Ishikawa (cell line): ENCODE data around the gene TCF4.

Source experiments
- CEBPB ChIP-seq: IDR thresholded peaks from 2 replicates; pipeline ENCODE4 v1.6.1; 2012
- CREB1 ChIP-seq: IDR thresholded peaks from 2 replicates; pipeline ENCODE4 v1.6.1; 2012; ENCODE audit warnings: low read depth
- EGR1 ChIP-seq: IDR thresholded peaks from 2 replicates; pipeline ENCODE4 v1.6.1; 2012
- EP300 ChIP-seq: IDR thresholded peaks from 2 replicates; pipeline ENCODE4 v1.6.1; 2012; ENCODE audit warnings: borderline replicate concordance
- FOXM1 ChIP-seq: IDR thresholded peaks from 2 replicates; pipeline ENCODE4 v1.6.1; 2012; ENCODE audit warnings: low read depth, borderline replicate concordance
- MAX ChIP-seq: IDR thresholded peaks from 2 replicates; pipeline ENCODE4 v1.6.1; 2012
- NFIC ChIP-seq: IDR thresholded peaks from 2 replicates; pipeline ENCODE4 v1.6.1; 2012
- RAD21 ChIP-seq: IDR thresholded peaks from 2 replicates; pipeline ENCODE4 v1.6.1; 2012; ENCODE audit warnings: low read depth
- REST ChIP-seq: IDR thresholded peaks from 2 replicates; pipeline ENCODE4 v1.6.1; 2012; ENCODE audit warnings: low read depth, mild to moderate bottlenecking
- TAF1 ChIP-seq: IDR thresholded peaks from 2 replicates; pipeline ENCODE4 v1.6.1; 2012; ENCODE audit warnings: low read depth, mild to moderate bottlenecking
- TCF12 ChIP-seq: IDR thresholded peaks from 2 replicates; pipeline ENCODE4 v1.6.1; 2012; ENCODE audit warnings: low read depth
- TEAD4 ChIP-seq: IDR thresholded peaks from 2 replicates; pipeline ENCODE4 v1.6.1; 2012
- USF1 ChIP-seq: IDR thresholded peaks from 2 replicates; pipeline ENCODE4 v1.6.1; 2012
- YY1 ChIP-seq: IDR thresholded peaks from 2 replicates; pipeline ENCODE4 v1.6.1; 2012; ENCODE audit warnings: low read depth
- ZBTB7A ChIP-seq: IDR thresholded peaks from 2 replicates; pipeline ENCODE4 v1.6.1; 2012; ENCODE audit warnings: low read depth

TCF4 gene

GRCh38 chr18:55588111-55588869, at the start of gene TCF4:
TSS of gene TCF4 (minus strand) at chr18:55588192. CDS start at chr18:55587116, 1,076 bp downstream.
- no peak for TF ChIP-seq YY1
- no peak for TF ChIP-seq EP300
- no peak for TF ChIP-seq REST
- no peak for TF ChIP-seq ZBTB7A

- TF ChIP-seq FOXM1 (no peak), USF1 (no peak)
Measured at GRCh38 chr18:55637204-55637603, 49.2 kb upstream of the TCF4 start.

- TF ChIP-seq EGR1, result no peak
Measured at GRCh38 chr18:55635439-55635838, 47.4 kb upstream of the TCF4 start.

- no peak for TF ChIP-seq EP300
- TF ChIP-seq TEAD4, result no peak
- TF ChIP-seq CREB1, result no peak
- TF ChIP-seq NFIC, result no peak
- TF ChIP-seq USF1, result no peak
Measured at GRCh38 chr18:55634545-55634944, 46.6 kb upstream of the TCF4 start.

GRCh38 chr18:55633032-55633431, 45.0 kb upstream of the TCF4 start:
- no peak for TF ChIP-seq TAF1
- no peak for TF ChIP-seq MAX
- no peak for TF ChIP-seq RAD21
- no peak for TF ChIP-seq TEAD4

GRCh38 chr18:55629133-55629532, 41.1 kb upstream of the TCF4 start:
- TF ChIP-seq RAD21 (no peak), EP300 (no peak), NFIC (no peak), CEBPB (no peak), REST (no peak), ZBTB7A (no peak), USF1 (no peak), CREB1 (no peak), FOXM1 (no peak)

- TF ChIP-seq MAX (no peak), TAF1 (no peak), NFIC (no peak)
Measured at GRCh38 chr18:55627007-55627406, 39.0 kb upstream of the TCF4 start.

- TF ChIP-seq EP300, result no peak
- TF ChIP-seq YY1, result no peak
- no peak for TF ChIP-seq TAF1
- TF ChIP-seq TCF12, result no peak
- no peak for TF ChIP-seq EGR1
- TF ChIP-seq ZBTB7A, result no peak
- TF ChIP-seq CEBPB, result no peak
- no peak for TF ChIP-seq NFIC
- TF ChIP-seq CREB1, result no peak
- no peak for TF ChIP-seq TEAD4
- TF ChIP-seq REST, result no peak
- TF ChIP-seq USF1, result no peak
- TF ChIP-seq MAX, result no peak
- TF ChIP-seq FOXM1, result no peak
- no peak for TF ChIP-seq RAD21
Measured at GRCh38 chr18:55625901-55626300, 37.9 kb upstream of the TCF4 start.
